NCI-H1930 (cell line): ENCODE measurements around the gene RAP1GAP.
"Not testable (repeated sequence)": the region's sequence is repeated elsewhere in the genome, so short reads cannot be mapped to it uniquely, and the experiment has no call there.

Experiments
- DNase-seq, 2 experiments: peaks; one replicate each; lab custom pipeline; 2025; lab: John Stamatoyannopoulos, UW

Gene RAP1GAP

DNA sequence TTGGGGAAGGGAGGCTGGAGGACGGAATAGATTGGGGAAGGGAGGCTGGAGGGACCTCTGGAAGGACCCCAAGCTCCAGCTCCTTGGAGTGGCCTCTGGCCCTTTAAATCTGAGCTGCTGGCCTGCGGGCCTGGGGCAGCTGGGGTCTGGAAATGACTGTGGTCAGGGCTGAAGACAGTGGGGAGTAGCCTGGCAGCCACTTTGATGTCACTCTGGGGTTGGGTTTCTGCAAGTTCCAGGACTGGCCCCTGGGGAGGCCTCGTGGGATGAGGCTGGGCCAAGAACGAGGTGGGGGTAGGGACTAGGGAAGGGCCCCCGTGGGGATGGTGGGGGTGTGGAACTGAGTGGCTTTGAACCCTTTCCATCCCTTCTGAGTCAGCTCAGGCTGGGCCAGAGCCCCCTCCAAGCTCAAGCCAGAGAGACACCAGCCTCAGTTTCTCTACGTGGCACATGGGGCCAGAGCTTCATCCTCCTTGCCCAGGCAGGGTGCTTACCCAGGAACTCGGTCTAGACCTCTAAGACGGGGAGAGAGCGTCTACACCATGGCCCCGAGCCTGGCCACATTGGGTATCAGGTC, 100.3 kb downstream of the RAP1GAP start:
- DNase-seq, result no peak

DNA sequence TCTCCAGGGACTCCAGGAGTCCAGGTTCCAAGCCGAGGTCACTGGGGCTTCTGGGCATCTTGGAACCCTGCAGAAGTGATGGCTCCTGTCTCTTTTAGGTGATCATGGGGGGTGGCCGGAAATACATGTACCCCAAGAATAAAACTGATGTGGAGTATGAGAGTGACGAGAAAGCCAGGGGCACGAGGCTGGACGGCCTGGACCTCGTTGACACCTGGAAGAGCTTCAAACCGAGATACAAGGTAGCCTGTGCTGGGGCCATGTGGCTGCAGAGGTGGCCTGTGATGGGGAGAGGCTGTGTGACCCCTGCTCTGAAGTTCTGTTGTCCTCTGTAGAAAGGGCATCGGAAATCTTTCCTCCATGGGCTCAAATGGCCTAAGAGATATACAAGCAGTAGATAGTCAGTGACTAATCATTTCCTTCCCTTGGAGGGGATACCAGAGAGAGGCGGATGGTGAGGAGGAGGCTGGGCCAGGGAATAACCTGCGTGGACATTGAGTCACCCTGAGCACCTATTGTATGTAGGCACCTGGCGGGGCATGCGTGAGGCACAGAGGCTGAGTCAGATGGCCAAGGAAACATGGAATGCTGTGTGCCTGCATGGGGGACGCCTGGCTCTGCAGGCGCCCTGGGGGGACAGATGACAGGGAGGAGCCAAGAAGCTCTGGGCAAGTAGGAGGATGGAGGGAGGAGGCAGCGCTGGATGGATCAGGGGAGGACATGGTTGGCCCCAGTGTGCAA, 101.0 kb downstream of the RAP1GAP start:
- no peak for DNase-seq

DNA sequence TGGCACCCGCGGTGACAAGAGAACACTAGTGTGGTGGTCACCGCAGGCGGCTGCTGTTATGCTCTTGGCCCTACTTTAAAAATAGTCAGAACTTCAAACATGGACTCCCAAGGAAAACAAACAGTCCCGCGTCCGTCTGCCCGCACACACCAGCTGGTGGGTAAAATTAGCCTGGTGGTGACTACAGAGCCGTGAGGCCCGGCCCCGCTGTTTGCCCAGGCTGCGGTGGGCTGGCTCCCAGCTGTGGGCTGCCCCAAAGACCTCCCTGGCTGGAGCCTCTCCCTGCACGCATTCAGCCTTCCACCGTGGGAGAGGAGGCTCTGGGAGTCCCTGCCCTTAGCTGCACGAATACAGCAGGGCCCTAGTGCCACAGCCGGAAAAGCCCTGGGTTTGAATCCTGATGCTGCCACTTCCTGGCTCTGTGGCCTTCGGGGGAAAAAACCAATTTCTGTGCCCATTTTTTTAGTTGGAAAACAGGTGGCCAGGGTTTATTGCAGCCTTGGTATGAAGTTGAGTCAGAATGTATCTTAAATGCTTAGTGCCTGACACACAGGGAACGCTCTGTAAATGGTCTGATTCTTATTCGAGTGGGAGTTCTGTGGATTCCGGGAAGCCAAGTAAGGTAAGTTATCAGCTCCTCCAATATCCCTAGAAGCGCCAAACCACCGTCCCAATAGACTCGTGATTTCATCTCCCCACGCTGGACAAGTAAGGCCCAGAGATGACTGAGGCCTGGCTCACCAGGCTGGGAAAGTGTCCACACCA, 101.7 kb downstream of the RAP1GAP start:
- no peak for DNase-seq

DNA sequence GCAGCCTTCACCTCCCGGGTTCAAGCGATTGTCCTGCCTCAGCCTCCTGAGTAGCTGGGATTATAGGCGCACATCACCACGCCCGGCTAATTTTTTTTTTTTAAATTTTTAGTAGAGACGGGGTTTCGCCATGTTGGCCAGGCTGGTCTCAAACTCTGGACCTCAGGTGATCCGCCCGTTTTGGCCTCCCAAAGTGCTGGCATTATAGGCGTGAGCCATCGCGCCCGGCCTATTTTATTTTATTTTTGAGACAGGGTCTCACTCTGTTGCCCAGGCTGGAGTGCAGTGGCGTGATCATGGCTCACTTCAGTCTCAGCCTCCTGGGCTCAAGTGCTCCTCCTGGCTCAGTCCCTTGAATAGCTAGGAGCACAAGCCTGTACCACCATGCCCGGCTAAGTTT, 102.8 kb downstream of the RAP1GAP start:
- DNase-seq, result not testable (repeated sequence)

DNA sequence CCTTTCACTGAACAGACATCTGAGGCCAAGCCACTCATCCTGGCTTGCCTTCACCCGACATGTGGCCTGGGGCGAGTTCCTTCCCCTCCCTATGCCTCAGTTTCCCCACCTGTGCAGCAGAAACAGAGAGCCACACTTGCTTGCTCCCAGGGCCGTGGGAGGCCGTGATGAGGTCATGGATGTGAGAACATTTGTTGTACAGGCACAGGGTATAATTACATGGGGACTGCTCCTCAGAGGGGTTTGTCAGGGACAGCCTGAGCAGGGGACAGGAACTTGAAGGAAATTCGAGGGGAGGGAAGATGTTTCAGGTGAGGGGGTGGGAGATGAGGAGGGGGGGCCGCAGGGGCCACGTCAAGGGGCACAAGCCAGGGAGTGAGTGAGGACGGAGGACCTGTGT, 103.9 kb downstream of the RAP1GAP start:
- no peak for DNase-seq

DNA sequence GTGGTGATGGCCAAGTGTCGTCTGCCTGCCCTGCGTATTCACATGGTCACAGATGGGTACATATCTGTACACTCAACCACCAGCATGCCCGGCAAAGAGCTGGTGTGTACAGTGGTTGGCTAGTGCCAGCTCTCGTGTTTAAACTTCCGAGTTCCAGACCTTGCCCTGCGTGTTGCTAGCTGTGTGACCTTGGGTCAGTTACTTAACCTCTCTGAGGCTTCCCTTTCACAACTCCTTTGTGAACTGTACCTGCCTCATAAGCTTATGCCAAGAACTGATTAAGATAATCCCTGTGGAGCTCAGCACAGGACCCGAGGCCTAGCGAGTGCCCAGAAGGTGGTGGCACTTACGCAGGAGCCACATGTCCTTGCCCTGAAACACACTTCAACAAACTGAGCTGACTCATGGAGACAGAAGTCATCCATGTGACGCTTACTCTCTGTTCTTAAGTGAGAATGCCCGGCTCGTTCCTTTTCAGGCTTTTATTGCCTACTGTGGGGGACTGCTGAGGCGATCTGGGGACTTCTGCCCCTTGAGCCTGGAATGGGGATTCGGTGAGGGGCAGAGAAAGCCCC, 104.5 kb downstream of the RAP1GAP start:
- DNase-seq, result no peak

DNA sequence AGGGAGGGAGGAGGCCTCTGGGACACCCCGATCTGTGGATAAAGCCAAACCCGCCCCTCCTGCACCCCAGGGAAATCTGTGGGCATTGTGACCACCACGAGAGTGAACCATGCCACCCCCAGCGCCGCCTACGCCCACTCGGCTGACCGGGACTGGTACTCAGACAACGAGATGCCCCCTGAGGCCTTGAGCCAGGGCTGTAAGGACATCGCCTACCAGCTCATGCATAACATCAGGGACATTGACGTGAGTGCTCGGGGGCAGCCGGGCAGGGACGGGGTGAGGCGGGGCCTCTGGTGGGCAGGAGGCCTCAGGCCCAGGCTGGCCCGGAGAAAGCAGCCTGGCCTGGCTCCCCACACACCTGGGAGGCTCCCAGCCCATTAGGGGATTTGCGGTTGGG, 105.2 kb downstream of the RAP1GAP start:
- DNase-seq, result no peak

DNA sequence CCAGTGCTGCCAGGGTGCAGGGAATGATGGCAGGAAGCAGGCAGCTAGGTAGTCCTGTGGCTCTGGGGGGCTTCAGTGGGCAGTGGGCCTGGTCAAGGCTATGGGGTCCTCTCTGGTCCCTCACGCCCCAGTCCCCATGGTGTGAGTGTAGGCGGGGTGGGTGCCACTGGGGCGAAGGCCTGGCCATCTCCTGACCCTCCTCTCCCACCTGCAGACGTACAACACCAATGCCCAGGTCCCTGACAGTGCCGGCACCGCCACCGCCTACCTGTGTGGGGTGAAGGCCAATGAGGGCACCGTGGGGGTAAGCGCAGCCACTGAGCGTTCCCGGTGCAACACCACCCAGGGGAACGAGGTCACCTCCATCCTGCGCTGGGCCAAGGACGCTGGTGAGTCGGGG, 106.3 kb downstream of the RAP1GAP start:
- DNase-seq, result no peak

DNA sequence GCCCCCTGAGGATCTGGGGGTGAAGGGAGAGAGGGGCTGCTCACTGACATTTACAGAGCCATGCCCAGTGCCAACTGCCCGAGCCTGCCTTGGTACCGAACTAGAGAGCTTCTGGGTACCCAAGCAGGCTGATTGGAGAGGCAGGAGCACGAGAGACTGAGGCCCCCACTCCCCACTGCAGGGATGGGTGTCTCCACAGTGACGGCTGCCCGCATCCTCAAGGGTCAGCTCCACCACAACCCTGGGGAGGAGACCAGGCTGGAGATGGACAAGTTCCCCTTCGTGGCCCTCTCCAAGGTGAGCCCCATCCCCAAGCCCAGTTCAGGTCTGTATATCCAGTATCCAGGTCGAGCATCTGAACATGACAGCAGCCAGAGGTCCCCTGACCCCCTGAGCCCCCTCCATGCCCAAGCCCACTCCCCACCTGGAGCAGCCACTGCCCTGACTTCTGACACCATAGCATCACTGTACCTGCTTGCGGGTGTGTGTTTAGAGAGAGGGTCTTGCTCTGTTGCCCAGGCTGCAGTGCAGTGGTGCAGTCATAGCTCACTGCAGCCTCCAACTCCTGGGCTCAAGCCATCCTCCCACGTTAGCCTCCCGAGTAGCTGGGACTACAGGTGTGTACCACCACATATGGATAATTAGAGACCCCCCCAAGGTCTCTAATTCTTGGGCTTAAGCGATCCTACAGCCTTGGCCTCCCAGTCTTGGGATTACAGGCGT, 108.1 kb downstream of the RAP1GAP start:
- DNase-seq, result no peak

DNA sequence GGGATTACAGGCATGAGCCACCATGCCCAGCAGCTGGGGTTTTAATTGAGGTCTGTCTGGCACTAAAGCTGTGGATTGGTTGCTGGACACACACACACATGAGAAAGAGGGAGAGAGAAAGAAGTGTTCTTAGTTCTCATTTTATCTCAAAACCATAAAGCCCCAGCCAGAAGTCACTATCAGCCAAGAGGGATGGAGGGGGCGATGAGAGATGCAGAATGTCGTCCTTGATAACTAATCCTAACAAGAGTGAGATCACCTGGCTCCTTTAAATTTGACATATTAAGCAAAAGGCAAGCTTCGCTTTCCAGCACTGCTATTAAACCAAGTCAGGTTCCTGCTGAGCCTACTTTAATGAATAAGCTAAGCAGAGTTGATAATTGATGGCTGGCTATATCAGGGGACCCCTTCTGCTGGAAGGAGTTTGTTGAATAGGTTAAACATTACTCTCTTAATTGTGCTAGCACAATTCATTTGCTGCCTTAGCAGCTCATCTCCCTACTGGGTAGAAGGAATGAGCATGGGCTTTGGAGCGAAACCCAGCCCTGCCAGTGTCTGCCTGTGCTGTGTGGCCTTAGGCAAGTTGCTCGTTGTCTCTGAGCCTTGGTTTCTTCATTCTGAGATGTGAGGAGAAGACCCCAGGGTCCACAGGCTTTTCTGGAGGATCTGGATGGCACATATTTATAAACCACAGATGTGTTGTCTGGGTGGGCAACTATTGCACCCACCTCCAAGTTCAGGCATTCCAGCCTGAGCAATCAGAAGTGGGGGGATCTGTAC, 109.2 kb downstream of the RAP1GAP start:
- no peak for DNase-seq

DNA sequence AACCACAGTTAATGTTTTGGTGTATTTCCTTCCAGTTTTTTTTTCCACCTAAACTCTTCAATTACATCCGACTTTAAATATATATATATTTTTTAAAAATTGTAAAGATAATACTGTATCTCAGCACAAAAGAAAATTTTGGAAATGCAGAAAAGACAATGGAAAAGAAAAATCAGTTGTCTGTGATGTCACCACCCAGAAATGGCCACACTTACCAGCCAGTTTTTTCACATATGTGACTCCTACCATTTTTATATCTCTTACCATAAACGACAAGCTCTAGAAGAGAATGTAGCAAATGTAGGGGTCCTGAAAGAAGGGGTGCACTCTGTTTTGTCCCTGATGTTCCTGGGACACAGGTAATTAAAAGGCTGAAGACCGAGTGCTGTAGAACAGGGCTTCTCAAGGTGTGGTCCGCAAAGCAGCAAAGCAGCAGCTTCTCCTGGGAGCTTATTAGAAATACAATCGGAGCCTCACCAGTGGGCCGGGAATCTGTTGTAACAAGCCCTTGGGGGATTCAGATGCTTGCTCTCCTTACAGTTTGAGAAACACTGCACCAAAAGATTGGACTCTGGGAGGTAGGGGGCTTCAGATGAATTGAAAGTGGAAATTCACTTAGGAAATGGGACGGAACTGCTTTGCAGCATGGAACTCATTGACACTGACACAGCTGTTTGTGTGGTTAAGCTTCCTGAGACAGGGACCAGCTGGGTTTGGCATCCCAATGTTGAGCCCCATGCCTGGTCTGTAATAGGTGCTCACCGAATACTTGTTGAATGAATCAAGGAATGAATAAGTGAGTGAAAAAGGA, 115.8 kb downstream of the RAP1GAP start:
- DNase-seq, result no peak

DNA sequence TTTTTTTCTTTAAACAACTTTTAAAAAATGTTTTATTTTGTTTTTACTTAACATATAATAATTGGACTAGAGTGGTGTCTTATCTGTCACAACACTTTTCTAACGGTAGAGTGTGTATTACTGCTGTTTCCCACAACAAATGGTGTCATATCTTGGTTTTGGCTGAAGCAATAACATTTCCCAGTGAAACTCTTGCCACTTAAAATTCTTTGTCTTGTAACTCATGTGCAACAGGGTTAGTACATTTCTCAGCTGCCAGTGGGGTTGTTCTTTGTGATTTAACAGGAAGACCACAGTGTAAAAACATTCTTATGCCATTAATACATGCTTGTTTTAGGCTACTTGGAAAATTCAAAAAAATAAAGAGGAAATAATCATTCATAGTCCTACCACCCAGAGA, 116.4 kb downstream of the RAP1GAP start:
- DNase-seq, result no peak

DNA sequence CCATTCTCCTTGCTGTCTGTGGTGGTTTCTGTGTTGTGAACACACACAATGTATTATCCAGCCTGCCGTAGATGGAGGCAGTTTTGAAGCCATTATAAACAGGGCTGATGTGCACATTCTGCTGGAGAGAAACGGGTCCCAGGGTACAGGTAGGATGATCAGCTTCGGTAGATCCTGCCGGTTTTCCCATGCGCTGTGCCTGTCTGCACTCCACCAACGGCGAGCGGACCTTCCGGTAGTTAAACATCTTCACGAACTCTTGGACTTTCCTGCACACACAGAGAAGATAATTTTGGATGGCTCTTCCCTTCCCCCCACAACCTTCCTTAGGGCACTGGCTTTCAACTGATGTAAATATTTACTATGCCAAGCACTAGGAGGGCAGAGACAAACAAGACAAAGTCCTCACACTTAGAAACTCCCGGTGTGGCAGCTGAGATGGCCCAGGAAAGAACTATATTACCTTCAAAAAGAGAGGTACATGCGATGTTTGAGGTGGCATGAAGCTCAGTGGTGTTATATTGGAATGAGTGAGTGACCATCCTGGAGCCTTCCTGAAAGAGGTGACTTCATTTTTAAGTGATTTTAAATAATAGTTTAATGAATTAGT, 118.2 kb downstream of the RAP1GAP start:
- DNase-seq, result no peak

DNA sequence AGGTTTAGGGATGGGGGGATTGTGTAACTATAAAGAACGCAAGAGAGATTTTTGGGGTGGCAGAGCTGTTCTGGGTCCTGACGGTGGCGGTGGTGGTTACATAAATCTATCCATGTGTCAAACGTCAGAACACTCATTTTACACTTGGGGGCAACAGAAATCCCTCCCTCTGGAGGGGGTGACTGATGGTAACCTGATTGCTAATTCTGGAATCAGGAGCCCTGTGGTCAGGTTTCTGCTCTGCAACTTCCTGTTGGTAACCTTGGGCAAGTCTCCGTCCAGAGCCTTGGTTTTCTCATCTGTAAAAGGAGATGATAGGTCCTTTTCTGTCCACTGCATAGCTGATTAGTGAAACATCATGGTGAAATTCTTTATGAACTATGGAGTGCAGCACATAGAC, 119.1 kb downstream of the RAP1GAP start:
- DNase-seq, result no peak

DNA sequence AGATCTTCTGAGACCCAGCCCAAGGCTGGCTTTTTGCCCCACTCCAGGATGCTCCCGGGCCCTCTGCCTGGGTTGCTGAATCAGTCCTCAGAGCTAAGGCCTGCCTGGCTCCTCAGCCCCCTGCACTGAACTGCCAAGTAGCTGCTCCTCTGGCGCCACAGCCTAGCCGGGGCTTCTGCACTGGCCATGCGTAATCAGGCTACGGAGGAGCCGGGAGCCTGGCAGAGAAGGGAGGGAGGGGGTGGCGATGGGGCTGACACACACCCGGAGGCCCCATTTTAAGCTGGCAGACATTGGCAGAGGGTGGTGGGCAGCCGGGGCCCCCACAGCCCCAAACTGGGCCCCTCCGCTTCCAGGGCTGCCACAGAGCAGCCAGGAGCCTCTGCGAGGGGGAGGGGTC, 121.3 kb downstream of the RAP1GAP start:
- no peak for DNase-seq
